Activated CD8-positive, alpha-beta memory T cell treated with anti-CD3 and anti-CD28 coated beads for 48 hours (primary cell): ENCODE measurements around the gene VRTN.

Source experiments
- DNase-seq, 3 experiments: peaks; one replicate each; pipeline ENCODE4 v3.0.0-alpha.2; 2020; ENCODE audit warnings: low read depth in 2 of 3, low spot score in 2 of 3

The VRTN gene

DNA sequence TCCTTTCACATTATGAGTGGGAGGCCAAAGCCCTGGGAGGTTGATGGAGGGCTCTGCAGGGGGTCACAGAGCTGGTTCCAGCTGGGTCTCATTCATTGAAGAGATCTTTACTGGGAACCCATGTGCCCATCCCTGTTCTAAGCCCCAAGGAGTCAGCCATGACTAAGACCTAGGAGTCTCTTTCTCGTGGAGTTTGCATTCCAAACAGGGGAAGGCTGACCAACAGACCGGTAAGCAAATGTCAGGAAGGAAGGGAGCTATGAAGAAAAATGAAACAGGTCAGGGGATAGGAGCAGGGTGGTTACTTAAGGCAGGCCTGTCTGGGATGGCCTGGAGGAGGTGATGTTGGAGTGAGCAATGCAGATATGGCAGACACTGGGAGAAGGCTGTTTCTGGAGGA lies 46.3 kb downstream of the VRTN start:
- no peak for DNase-seq

DNA sequence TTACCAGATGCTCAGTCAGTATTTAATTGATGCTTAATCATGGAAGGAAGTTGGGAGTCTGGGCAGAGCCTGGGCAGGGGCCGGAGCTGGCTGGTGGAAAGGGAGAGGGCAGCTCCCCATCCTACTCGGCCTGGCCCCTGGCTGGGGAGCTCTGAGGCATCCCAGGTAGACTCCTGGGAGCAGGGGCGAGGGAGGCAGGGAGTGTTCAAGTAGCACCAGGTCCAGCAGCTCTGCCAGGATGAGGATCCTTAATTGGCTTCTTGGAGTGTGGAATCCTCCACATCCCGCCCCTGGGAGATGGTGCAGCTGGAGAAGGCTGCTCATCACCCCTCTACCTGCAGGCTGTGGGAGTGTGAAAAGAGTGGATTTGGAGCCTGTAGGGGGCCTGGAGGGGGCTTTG lies 46.8 kb downstream of the VRTN start:
- no peak for DNase-seq

DNA sequence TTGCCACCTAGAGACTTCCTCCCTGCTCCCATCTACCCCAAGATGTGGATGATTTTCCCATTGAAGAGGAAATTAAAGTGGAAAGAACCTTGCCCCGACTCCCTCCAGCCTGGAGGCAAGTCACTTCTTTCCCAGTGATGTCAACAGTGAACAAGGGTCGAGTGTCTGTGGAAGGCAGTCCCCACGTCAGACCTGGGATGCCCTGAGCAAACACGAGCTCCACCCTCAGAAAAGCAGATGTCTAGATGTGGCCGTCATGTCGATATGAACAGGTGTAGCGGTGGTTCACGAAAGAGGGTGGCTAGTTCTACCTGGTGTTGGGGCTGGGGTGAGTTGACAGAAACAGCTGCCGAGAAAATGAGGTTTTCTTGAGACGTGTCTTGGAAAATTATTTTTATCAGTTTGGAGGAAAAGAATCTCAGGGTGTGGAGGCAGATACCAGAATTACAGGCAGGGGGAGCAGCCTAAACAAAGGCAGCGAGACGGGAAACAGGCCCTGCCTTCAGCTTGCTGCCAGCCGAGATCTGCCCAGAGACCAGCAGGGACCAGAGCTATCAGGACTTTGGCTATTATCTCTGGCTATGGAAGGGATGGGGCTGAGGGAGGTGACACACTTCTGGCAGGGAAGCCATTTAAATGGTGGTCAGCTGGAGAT lies 51.9 kb downstream of the VRTN start:
- no peak for DNase-seq

DNA sequence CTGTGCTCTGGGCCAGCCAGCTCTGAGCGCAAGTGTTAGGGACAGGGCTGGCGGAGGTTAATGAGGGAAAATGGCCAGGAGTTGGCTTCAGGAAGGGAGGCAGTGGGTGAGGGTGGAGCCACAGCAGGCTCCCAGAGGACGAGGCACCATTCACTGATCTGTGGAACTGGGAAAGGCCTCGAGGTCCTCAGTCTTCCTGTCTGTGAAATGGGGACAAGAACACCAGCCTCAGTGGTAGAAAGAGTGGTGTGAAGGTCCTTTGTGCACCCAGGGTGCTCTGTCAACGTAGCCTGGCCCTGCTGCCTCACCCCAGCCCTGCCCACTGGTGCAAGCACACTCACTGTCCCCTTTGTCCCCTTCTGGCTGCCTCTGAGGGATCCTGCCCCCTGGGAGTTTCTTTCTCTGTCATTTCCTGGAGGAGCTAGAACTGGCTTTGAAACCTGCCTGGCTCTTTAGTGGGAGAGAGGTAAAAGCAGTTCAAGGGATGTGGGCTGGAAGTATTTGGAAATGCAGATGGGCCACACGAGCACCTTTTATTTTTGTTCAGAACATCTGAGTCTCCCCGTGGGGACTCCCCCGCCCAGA lies 52.7 kb downstream of the VRTN start:
- no peak for DNase-seq

DNA sequence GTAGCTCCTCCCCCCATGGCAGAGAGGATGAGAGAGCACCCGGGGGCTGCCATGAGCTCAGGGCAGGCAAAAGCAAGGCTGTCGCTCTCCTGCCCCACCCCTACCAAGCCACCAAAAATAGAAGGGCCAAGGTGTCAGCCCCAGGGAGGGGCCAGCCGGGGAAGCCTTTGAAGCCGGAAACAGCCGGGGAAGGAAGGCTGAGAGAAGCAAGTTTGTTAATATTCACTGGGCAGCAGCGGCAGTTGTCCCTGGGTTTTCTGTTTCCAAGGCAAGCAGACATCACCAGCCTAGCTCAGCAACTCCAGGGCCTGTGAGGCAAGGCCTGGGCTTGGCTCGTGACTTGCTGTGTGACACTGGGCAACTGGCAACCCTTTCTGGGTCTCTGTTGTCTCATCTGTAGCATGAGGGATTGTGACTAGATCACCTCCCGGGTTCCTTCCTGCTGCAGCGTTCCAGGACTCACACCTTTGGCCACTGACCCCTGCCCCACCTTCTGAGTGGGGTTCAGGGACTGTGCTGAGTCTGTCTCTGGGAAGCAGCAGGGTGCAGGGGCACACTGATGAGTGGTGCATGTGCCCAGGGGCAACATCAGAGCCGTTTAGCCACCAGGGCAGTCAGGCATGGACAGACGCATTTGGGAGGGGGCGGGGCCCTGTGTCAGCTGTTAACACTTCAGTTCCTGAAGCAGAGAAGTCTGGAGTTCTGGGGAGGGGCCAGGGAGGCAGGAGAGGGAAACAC lies 53.4 kb downstream of the VRTN start:
- DNase-seq, result peak; percentile 12 to 34 (median 17)

DNA sequence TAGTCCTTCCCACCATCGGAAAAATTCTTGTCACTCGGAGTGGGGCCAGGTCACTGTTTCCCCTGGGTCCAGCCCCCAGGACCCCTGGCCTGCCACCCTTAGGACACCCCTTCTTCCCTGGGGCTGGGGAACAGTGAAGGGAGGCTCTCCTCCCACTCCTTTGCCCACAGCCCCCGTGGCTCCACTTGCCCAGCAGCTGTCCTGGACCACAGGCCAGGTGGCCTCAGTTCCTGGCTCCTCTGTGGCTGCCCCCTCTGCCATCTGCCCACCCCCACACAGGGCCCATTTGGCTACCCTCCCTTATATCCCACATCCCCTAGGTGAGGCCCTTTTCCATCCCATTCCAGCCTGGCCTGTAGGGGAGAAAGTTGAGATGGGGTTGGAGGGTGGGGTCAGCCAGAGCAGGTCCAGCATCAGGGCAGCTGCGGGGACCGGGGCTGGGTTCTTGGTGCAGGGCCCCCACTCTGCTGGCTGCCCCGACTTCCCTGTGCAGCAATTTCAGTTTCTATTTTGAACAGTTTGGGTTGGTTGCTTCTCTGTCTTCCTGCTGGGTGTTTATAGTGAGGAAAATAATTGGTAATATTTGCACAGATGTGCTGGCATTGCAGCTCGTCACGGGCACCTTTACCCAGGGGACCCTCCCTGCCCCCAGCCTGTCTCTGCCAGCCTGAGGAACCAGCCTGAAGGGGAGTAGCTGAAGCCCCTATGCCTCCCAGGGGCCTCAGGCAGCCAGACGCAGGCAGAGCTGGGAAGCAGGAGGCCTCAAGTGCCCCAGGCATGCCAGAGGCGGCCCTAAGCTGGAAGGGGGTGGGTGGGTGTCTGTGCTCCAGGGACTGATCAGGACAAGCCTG lies 54.4 kb downstream of the VRTN start:
- no peak for DNase-seq

DNA sequence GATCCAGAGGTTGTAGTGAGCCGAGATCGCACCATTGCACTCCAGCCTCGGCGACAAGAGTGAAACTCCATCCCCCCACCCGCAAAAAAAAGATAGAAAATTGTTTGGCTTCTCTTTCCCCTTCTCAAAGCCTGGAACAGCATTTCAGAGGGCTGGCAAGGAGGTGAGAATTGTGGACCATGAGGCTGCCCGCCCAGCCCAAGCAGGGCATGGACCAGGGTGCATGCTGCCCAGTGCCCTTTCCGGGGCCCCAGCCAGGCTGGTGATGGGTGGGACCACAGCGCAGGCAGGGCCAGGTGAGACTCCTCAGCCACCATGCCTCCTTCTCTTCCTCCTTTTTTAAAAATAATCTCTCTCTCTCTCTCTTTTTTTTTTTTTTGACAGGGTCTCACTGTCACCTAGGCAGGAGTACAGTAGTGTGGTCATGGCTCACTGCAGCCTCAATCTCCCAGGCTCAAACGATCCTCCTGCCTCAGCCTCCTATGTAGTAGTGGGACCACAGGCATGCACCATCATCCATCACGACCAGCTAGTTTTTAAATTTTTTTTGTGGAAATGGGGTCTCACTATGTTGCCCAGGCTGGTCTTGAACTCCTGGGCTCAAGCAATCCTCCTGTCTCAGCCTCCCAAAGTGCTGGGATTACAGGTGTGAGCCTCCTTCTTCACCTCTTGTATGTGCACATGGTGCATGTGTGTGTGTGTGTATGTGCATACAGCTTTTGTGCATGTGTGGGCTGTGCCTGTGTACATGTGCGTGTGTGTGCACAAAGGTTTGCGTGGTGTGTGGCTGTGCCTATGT lies 55.5 kb downstream of the VRTN start:
- no peak for DNase-seq

DNA sequence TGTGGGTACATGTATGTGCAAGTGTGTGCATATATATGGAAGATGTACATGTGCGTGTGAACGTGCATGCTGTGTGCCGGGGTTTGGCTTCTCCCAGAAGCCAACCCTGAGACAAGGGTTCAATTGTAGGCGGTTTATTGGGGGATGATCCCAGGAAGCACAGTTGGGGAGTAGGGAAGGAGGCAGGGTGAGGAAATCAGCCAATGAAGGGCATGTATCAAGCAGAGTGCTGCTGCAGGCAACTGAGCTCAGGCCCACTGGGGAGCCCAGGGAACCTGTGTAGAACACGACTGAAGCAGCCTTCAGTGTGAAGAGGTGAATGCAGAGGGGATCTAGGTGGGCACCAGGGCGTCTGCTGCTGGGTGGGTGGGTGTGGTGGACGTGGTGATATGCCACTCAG lies 56.2 kb downstream of the VRTN start:
- no peak for DNase-seq

DNA sequence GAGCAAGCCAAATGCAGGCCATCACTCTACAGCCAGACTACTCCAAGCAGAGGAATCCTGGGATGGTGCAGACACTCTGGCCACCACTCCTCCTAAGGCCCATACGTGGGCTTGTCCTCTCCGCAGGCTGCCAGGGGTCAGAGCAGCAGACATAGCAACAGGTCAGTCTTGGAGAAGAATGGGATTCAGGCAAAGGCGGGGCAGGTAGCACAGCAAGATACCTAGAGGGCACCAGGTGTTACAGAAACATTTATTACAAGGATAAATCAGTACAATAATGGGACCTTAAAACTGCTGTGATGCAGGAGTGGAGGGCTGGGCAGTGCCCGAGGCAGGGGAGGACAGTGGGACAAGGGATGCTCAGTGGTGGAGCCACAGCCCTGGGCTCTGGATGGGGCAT lies 57.4 kb downstream of the VRTN start:
- DNase-seq, result no peak

DNA sequence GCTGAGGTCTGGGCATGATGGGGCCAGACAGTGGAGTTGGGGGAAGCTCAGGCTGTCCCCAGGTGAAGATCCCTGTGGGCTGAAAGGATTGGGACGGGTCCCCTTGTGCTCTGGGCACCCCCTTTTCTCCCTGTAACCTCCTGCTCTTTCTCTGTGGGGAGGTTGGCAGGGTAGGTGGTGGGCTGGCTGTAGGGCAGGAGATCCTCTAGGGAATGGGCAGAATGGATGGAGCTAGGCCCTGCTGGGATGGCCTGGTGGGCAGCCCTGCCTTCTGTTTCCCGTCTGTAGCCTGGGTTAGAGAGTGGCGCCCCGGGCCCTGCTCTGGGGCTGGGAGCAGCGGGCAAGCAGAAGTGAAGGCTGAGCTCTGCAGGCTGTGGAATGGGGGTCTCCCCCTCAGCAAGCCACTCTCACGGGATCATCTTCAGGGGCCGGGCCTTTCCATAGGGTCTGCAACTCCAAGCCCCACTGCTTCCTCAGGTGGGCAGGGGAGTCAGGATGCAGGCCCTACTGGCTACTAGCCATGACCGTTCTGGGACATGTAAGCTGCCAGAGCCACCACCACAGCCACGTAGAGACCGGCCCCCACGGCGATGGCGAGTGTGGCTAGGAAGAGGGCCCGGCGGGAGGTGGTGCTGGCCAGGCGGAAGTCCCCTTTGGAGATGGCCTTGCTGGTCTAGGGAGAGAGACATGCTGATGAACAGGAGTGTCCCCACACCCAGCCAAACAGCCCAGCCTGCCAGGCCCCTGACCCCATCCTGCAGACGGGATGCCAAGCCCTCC lies 58.9 kb downstream of the VRTN start:
- DNase-seq, result no peak

DNA sequence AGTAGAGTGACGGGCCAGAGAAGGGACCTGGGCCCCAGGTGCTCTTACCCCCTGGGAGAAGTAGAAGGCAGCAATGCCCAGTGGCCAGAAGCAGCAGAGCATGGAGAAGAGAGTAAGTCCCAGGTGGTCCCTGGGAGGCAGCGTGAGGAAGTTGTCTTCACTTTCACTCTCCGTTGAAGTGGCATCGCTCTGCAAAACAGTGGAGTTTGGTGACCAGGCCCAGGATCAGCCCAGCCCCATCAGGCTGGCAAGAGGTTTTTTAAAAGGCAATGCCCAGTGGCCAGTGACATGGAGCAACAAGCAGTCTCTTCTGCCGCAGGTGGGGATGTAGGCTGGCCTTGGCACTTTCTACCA lies 59.5 kb downstream of the VRTN start:
- no peak for DNase-seq

DNA sequence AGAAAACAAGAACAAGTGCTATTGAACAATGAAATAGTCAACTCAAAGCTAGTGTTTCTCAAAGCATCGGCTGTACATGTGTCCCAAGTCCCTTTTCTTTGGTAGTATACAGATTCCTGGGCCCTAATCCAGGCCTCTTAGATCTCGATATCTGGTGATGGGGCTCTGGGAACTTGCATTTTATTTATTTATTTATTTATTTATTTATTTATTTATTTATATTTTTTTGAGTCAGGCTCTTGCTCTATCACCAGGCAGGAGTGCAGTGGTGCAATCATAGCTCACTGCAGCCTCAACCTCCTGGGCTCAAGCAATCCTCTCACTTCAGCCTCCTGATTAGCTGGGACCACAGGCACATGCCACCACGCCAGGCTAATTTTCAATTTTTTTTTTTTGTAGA lies 60.6 kb downstream of the VRTN start:
- no peak for DNase-seq

DNA sequence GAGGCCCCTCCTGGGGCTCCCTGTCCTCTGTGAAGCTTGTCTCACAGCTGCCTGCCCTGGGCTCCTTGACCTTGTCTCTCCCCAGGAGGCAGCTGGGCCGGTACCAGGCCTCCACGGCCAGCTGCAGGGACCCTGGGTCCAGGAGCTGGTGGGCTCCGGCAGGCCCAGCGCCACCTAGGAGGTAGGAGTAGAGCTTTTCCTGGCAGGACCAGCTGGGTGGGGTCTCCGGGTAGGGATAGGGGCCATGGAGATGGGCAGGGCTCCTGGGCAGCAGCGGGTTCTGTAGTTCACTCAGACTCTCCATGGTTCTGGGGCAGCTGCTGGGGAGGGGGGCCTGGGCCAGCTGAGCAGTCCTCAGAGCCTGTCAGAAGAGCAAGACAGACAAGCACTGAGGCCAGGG lies 61.2 kb downstream of the VRTN start:
- no peak for DNase-seq
